GM12801 (cell line): ENCODE results near the gene TPSD1.
"Not testable (repeated sequence)": the region's sequence is repeated elsewhere in the genome, so short reads cannot be mapped to it uniquely, and the experiment has no call there.

Experiments used
- TF ChIP-seq, protein P1 (sequence below): IDR thresholded peaks from one replicate; pipeline ENCODE4 v1.5.1; 2011; ENCODE audit warnings: control low read depth; ENCODE audit not compliant: insufficient read length; ENCODE audit errors: extremely low read depth

Gene TPSD1

DNA sequence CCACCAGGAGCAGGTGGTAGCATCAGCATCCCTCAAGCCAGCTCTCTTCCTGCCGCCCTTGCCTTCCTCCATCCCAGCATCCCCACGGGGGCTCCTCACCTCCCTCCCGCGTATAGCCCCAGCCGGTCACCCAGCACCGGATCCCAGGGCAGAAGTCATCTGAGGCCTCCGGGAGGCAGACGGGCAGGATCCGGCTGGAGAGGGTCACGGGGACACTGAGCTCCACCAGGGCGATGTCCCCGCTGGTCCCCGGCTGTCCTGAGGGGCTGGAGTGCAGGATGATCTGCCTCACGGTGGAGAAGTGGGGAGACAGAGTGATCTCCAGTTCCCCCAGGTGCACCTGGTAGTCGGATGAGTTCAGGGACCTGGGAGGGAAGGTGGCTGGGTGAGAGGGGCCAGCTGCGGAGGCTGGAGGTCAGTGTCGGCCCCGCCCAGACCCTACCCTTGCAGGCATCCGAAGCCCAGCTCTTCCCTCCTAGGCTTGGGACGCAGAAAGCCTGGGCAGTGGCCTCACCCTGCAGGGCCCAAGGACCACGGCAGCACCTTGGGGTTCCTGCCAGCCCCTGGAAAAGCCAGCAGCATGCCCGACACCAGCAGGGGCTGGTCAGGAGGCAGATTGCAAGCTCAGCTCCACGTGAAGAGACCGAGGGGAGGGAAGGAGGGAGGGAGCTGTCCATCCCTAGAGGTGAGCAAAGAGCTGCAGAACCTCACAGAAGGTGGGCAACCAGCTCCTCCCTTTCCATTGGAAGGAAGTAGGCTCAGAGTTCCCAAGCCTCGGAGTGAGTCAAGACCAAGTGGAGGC is 33.1 kb upstream of the TPSD1 start:
- TF ChIP-seq, protein P1, sequence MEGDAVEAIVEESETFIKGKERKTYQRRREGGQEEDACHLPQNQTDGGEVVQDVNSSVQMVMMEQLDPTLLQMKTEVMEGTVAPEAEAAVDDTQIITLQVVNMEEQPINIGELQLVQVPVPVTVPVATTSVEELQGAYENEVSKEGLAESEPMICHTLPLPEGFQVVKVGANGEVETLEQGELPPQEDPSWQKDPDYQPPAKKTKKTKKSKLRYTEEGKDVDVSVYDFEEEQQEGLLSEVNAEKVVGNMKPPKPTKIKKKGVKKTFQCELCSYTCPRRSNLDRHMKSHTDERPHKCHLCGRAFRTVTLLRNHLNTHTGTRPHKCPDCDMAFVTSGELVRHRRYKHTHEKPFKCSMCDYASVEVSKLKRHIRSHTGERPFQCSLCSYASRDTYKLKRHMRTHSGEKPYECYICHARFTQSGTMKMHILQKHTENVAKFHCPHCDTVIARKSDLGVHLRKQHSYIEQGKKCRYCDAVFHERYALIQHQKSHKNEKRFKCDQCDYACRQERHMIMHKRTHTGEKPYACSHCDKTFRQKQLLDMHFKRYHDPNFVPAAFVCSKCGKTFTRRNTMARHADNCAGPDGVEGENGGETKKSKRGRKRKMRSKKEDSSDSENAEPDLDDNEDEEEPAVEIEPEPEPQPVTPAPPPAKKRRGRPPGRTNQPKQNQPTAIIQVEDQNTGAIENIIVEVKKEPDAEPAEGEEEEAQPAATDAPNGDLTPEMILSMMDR: no peak

DNA sequence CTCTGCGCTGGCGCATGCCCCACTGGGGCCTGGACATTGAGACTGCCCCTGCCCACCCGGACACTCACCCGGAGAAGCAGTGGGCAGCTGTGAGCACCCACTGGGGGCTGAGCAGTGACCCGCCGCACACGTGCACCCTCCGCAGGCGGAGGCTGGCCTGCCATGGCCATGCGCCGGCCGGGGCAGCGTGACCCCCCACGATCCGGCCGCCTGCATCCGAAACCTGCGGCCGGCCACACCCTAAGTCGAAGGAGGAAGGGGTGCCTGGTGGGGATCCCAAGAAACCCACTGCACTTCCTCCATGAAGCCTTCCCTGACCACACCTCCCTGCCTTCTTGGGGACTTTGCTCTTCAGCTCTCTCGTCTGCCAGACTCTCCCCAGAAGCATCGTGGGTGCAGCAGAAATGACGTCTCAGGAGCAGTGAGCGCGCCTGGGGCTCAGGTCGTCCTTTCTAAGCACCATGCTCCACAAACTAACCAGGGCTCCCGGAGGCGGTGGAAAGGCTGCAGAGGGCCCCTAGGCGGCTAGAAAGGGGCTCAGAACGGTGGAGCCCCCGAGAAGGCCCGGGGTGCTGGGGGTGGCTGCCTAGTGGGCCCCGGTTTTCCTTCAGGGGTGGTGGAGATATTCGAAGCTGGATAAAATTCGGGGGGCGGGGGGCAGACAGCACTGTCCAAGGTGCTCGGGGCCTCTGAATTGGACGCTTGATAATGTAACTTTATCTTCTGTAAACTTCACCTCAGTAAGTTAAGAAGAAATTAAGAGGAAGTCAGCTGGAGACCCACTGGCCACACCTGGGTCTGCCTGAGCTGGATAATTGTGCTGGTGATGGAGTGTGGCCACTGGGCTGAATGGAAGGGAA is 32.3 kb upstream of the TPSD1 start:
- TF ChIP-seq, protein P1: no peak

GRCh38 chr16:1224558-1224957 is 31.3 kb upstream of the TPSD1 start:
- TF ChIP-seq, protein P1: no peak

- TF ChIP-seq, protein P1: no peak
These were observed 30.8 kb upstream of the TPSD1 start, which contains the start of gene TPSG1 for GRCh38 chr16:1225051-1225451. TPSG1 (minus strand) TSS chr16:1225268; CDS start chr16:1225252, 16 bp downstream.

DNA sequence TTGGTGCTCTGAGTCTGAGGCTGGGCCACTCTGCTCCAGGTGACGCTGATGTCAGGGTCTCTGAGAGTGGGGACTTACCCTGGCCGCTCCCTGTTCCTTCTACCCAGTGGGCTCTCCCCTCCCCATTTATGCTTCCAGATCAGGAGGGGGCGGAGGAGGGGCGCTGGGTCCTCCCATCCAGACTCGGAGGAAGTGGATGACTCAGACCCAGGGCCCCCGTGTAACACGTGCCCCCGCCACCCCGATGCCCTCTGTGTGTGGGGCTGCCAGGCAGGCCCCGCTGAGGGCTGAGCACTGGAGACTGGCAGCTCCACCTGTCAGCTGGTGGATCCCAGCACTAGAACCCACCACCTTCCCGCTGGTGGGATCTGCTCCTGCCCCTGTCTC is 25.8 kb upstream of the TPSD1 start, which contains the start of gene TPSB2:
TSS of gene TPSB2 (minus strand) at position 101 of the 387 bp plus-strand sequence. CDS start 233 bp downstream, outside the sequence.
- TF ChIP-seq, protein P1: not testable (repeated sequence)

GRCh38 chr16:1237990-1238389 is 17.9 kb upstream of the TPSD1 start:
- TF ChIP-seq, protein P1: no peak

- TF ChIP-seq, protein P1: not testable (repeated sequence)
These were observed 15.4 kb upstream of the TPSD1 start, which contains the start of gene TPSAB1 for GRCh38 chr16:1240436-1240835. TPSAB1 (plus strand) TSS chr16:1240705; CDS start chr16:1240939, 234 bp downstream.
